GM19452 (cell line): ENCODE data around the gene SMIM27.
"Not testable (repeated sequence)": the region's sequence is repeated elsewhere in the genome, so short reads cannot be mapped to it uniquely, and the experiment has no call there.

ENCODE experiments used
- ATAC-seq: cut with Tn5 transposase; IDR thresholded peaks from one replicate; pipeline ENCODE4 v1.9.1; 2021; ENCODE audit not compliant: unreplicated experiment

Gene SMIM27

DNA sequence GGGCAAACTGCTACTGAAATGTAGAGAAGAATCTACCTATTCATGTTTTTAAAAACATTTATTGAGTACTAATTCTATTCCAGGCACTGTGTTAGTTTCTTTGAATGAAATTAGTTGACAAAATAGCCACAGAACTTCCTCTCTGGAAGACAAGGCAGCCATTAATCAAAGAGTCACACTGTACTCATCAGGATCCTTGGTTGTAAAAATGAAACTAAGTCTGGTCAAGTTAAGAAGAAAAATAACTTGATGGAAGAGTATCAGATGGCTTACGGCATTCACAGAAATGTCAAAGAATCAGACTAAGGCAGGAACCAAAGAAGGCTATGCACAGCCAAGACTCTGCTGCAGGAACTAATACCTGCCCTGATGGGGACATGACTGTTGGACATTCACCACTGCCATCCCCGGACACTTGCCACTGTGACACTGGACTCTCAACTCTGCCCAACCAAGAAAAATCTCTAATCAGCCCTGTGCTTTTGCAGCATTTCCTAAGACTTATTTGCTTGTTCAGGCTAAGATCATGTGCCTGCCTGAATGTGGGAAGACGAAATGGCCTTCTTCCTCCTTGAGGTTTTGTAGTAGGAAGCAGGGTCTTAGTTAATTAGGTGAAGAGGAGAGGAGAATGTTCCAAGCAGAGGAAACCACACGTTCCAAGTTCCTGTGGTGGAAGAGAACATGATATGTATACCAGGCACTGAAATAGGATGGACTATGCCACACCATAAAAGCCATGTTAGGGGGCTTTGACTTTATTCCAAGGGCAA lies 44.2 kb downstream of the SMIM27 start:
- no peak for ATAC-seq

- ATAC-seq: no peak
Measured at GRCh38 chr9:32596936-32597335, 44.8 kb downstream of the SMIM27 start.

DNA sequence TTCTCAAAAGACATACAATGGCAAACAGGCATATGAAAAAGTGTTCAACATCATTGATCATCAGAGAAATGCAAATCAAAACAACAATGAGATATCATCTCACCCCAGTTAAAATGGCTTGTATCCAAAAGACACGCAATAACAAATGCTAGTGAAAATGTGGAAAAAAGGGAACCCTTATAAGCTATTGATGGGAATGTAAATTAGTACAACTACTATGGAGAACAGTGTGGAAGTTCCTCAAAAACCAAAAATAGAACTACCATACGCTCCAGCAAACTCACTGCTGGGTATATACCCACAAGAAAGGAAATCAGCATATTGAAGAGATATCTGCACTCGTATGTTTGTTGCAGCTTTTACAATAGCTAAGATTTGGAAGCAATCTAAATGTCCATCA lies 46.9 kb downstream of the SMIM27 start:
- not testable (repeated sequence) for ATAC-seq
